HFFc6 (cell line): Measurements from ENCODE around the gene NETO2. TPM values are rescaled to one million over a fixed set of nuclear protein-coding genes. Genes with fewer than 3 reads are reported as not detected.
"Not testable (repeated sequence)": the region's sequence is repeated elsewhere in the genome, so short reads cannot be mapped to it uniquely, and the experiment has no call there.

ENCODE experiments used
- DNase-seq: peaks from one replicate; pipeline ENCODE4 v3.0.0-alpha.2; 2018
- H3K27ac Mint-ChIP-seq: 2 replicates; pipeline ENCODE4 v1.8.0; 2020; ENCODE audit warnings: mild to moderate bottlenecking, mixed read lengths
- H3K27me3 Mint-ChIP-seq: 2 replicates; pipeline ENCODE4 v1.8.0; 2021; ENCODE audit warnings: mild to moderate bottlenecking, moderate library complexity, mixed read lengths; ENCODE audit not compliant: insufficient read depth
- H3K36me3 Mint-ChIP-seq: 2 replicates; pipeline ENCODE4 v1.8.0; 2021; ENCODE audit warnings: low read depth, mixed read lengths
- H3K4me1 Mint-ChIP-seq: 2 replicates; pipeline ENCODE4 v1.8.0; 2020; ENCODE audit warnings: low read depth, mixed read lengths
- H3K4me3 Mint-ChIP-seq: 2 replicates; pipeline ENCODE4 v1.8.0; 2020; ENCODE audit warnings: mild to moderate bottlenecking, moderate library complexity, mixed read lengths
- H3K9me3 Mint-ChIP-seq: 2 replicates; pipeline ENCODE4 v1.8.0; 2020; ENCODE audit warnings: mild to moderate bottlenecking, mixed read lengths
- CTCF ChIP-seq: fragments of 200-600 bp; sonication (generic); IDR thresholded peaks from 2 replicates; pipeline ENCODE4 v1.5.0; 2021; ENCODE audit warnings: antibody characterized with exemption, mild to moderate bottlenecking
- total RNA-seq, 6 experiments: library from RNA; stranded (reverse); fragmentation: NEBNext Ultra II Directional; extraction: Animal tissue kit (Norgen Biotek cat#: 25700); gene quantifications; 2 replicates in 1 of 6; 3 replicates in 5 of 6; pipeline ENCODE4 v1.2.3, GENCODE V29; 2021

The NETO2 gene
- total RNA-seq, 6 experiments from 2014 or later: 11.7 to 24.0 (median 19.4) TPM

GRCh38 chr16:47109361-47109760 is 34.4 kb downstream of the NETO2 start:
- no peaks in the 10 kb centered on the region for H3K9me3 Mint-ChIP-seq
- no peaks in the 10 kb centered on the region for H3K36me3 Mint-ChIP-seq
- TF ChIP-seq CTCF: no peak
- H3K4me3 Mint-ChIP-seq: no peak overlapping the region
- no peaks in the 10 kb centered on the region for H3K4me1 Mint-ChIP-seq
- no peak overlapping the region for H3K27ac Mint-ChIP-seq
- no peaks in the 10 kb centered on the region for H3K27me3 Mint-ChIP-seq
- no peak for DNase-seq

- not testable (repeated sequence) for H3K4me1 Mint-ChIP-seq, H3K4me3 Mint-ChIP-seq, H3K9me3 Mint-ChIP-seq, H3K27ac Mint-ChIP-seq, DNase-seq, H3K27me3 Mint-ChIP-seq
- H3K36me3 Mint-ChIP-seq: peaks cover 10% of the 10 kb centered on the region; the same call in 1 of the 2 replicates
Observed at GRCh38 chr16:47102921-47103320, 40.8 kb downstream of the NETO2 start.

- H3K4me1 Mint-ChIP-seq, H3K27me3 Mint-ChIP-seq, H3K36me3 Mint-ChIP-seq: not testable (repeated sequence)
Observed at GRCh38 chr16:47097154-47097553, 46.6 kb downstream of the NETO2 start.

GRCh38 chr16:47096297-47096696 is 47.4 kb downstream of the NETO2 start:
- no peak for DNase-seq
- peaks cover 5% of the 10 kb centered on the region for H3K36me3 Mint-ChIP-seq
- no peak overlapping the region for H3K4me3 Mint-ChIP-seq
- no peaks in the 10 kb centered on the region; the same call in 1 of the 2 replicates for H3K27me3 Mint-ChIP-seq
- no peaks in the 10 kb centered on the region for H3K4me1 Mint-ChIP-seq
- no peaks in the 10 kb centered on the region for H3K9me3 Mint-ChIP-seq
- H3K27ac Mint-ChIP-seq: no peak overlapping the region
- no peak for TF ChIP-seq CTCF

More at GRCh38 chr16:47097154-47097553, 46.6 kb downstream of the NETO2 start:
- H3K4me3 Mint-ChIP-seq, DNase-seq, H3K9me3 Mint-ChIP-seq, H3K27ac Mint-ChIP-seq: not testable (repeated sequence)

- H3K27me3 Mint-ChIP-seq: no peaks in the 10 kb centered on the region
- TF ChIP-seq CTCF: no peak
- no peak for DNase-seq
- no peaks in the 10 kb centered on the region for H3K9me3 Mint-ChIP-seq
- H3K36me3 Mint-ChIP-seq: peaks cover 8% of the 10 kb centered on the region; the same call in 1 of the 2 replicates
- H3K4me3 Mint-ChIP-seq: no peak overlapping the region
- H3K4me1 Mint-ChIP-seq: no peaks in the 10 kb centered on the region
- H3K27ac Mint-ChIP-seq: no peak overlapping the region
Observed at GRCh38 chr16:47084198-47084597, 59.5 kb downstream of the NETO2 start.

- no peak overlapping the region for H3K27ac Mint-ChIP-seq
- DNase-seq: no peak
- no peak overlapping the region for H3K4me3 Mint-ChIP-seq
- H3K36me3 Mint-ChIP-seq: peaks cover 8% of the 10 kb centered on the region; the same call in 1 of the 2 replicates
- TF ChIP-seq CTCF: no peak
- no peaks in the 10 kb centered on the region for H3K9me3 Mint-ChIP-seq
- H3K4me1 Mint-ChIP-seq: no peaks in the 10 kb centered on the region
- no peaks in the 10 kb centered on the region for H3K27me3 Mint-ChIP-seq
Observed at GRCh38 chr16:47082099-47082865, 61.5 kb downstream of the NETO2 start.
